Heart right ventricle (tissue), 16 donors: ENCODE results near the gene PREX1. TPM values are rescaled to one million over a fixed set of nuclear protein-coding genes. Genes with fewer than 3 reads are reported as not detected.
A peak's percentile ranks its signal among the peaks of the same experiment; 100 is the strongest.

Experiments used
- ATAC-seq, 8 donors: fragments of 200-7000 bp; cut with Tn5 transposase; one replicate each; pipeline ENCODE4 v1.9.1; 2020; ENCODE audit warnings: mild to moderate bottlenecking in 8 of 8, moderate library complexity in 8 of 8, moderate number of reproducible peaks in 1 of 8
- DNase-seq, 2 donors: peaks; one replicate each; pipeline ENCODE4 v3.0.0-alpha.2; 2020
- H3K27ac ChIP-seq, 10 donors: fragments of 200-600 bp; sonication (generic) in 2 of 10; one replicate each; pipeline versions ENCODE4 v1.5.0 to v1.8.0; 2020 to 2022; ENCODE audit warnings: mild to moderate bottlenecking in 3 of 10
- H3K27me3 ChIP-seq, 7 donors: fragments of 200-600 bp; one replicate each; pipeline ENCODE4 v1.8.0; 2021 to 2022; ENCODE audit warnings: mild to moderate bottlenecking in 2 of 7
- H3K36me3 ChIP-seq, 9 donors: fragments of 200-600 bp; sonication (generic) in 1 of 9; one replicate each; pipeline versions ENCODE4 v1.5.0 to v1.8.0; 2020 to 2022; ENCODE audit warnings: mild to moderate bottlenecking in 2 of 9
- H3K4me1 ChIP-seq, 9 donors: fragments of 200-600 bp; sonication (generic) in 1 of 9; one replicate each; pipeline versions ENCODE4 v1.5.0 to v1.8.0; 2020 to 2022; ENCODE audit warnings: mild to moderate bottlenecking in 4 of 9
- H3K4me3 ChIP-seq, 10 donors: fragments of 200-600 bp; sonication (generic) in 2 of 10; one replicate each; pipeline versions ENCODE4 v1.5.0 to v1.8.0; 2020 to 2022; ENCODE audit warnings: mild to moderate bottlenecking in 7 of 10, moderate library complexity in 2 of 10
- H3K9me3 ChIP-seq, 11 donors: fragments of 200-600 bp in 10 of 11; sonication (generic) in 2 of 11; one replicate each; pipeline versions ENCODE4 v1.5.0 to v1.8.0; 2013 to 2022; ENCODE audit warnings: mild to moderate bottlenecking in 2 of 11, control low read depth in 1 of 11, moderate library complexity in 1 of 11
- CTCF ChIP-seq, 9 donors: fragments of 200-600 bp; sonication (generic) in 2 of 9; IDR thresholded peaks; one replicate each; pipeline versions ENCODE4 v1.5.0 to v1.8.0; 2021 to 2022; ENCODE audit warnings: antibody characterized with exemption in 9 of 9, mild to moderate bottlenecking in 5 of 9, moderate library complexity in 1 of 9
- WGBS, 2 donors: extraction: QIAGEN DNeasy Blood & Tissue Kit; methylation state at CpG; one replicate each; pipeline ENCODE4 v1.1.7; 2013; ENCODE audit warnings: inconsistent platforms in 1 of 2; 5-methylcytosine and 5-hydroxymethylcytosine counted together
- intact Hi-C, 10 donors: fragments of 100-400 bp; cut with DNase I; formaldehyde crosslinking; loops; one replicate each; pipeline versions ENCODE4 v1.11.1 to v1.14.2; 2022
- polyA plus RNA-seq, 2 donors: library from polyadenylated mRNA; stranded (reverse); fragments of 200-250 nt; gene quantifications; one replicate each; pipeline ENCODE4 v1.2.3, GENCODE V29; 2013
- total RNA-seq, 10 donors: library from RNA; stranded (reverse); fragmentation: NEBNext Ultra II Directional in 3 of 10; extraction: Animal tissue kit (Norgen Biotek cat#: 25700) in 3 of 10; gene quantifications; one replicate each; pipeline versions ENCODE4 v1.2.1 to v1.2.4, GENCODE V29; 2021 to 2023
- donor health status: Arrhythmogenic right ventricular cardiomyopathy.
- donor health status: ischemic (EF 13 %, LVEDD 7.1; RV severe dilation, severe dysfunction).
- donor health status: healthy with polysubstance abuse.
- donor health status: DM: no; HTN: yes; CAD: no.
- donor health status: DM: no; HTN: no; CAD: no.
- donor health status: ischemic (EF 25% LVEDD 6.9; RV normal size, moderate dysfunction).
- donor health status: ischemic (EF 25% LVEDD 5.7; RV mildly dilated, moderate dysfunction).
- donor health status: healthy.
- donor health status: DM: yes; HTN: yes; CAD: no.
- donor health status: Ischemic cardiomyopathy.
- donor health status: ischemic (EF 35%, LVEDD 5.7; RV mildly dilated, moderate dysfunction).
- donor health status: nonischemic (EF 11% LVEDD 7.7; RV severe dilation, severe dysfunction).
- donor health status: DM: yes; HTN: yes; CAD: no.
- donor health status: PGD.
- donor health status: ischemic (EF 29% LVEDD 5.4; RV normal size, mild dysfunction).
- donor health status: nonischemic (EF 23%, LVEDD 6.1; RV moderate dilation, normal function).

Gene PREX1
- total and polyA plus RNA-seq, 12 donors, result 4.6 to 23.4 (median 8.8) TPM

DNA sequence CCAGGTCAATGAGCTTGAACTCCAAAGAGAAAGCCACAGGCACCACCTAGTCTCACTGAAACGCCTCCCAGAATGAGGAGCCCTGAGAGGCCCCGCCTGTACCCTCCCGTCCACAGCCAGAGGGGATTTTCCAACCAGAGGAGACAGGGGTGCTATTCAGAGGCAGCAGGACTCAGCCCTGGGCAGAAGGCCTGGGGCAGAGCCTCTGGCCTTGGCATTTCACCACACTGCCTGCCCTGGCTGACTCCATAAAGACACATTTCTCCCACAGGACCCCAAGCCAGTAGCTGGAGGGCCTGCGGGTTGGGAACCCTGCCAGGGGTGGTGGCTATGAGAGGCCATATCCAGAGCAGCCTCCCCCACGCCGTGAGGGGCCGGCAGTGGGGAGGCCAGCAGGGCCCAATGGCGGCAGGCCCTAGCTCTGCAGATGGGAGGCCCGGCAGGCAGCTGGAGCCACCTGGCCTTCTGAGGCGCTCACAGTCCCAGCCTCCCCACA, 159.3 kb downstream of the PREX1 start:
- DNase-seq (no peak), ATAC-seq (peak; percentile 21 to 75 (median 43))
- no peak for TF ChIP-seq CTCF (IDR thresholded peaks at IDR 0.05)
- H3K27ac ChIP-seq, result no peak overlapping the region
- peaks cover 0 to 21% (median 0%) of the 10 kb centered on the region in 9 donors for H3K4me1 ChIP-seq
- H3K27me3 ChIP-seq, result no peaks in the 10 kb centered on the region
- no peak overlapping the region for H3K4me3 ChIP-seq
- peaks cover 0 to 5% (median 0%) of the 10 kb centered on the region in 11 donors for H3K9me3 ChIP-seq
- 64 to 75% methylated on average over 10 of the region's 10 CpGs for WGBS, 2 donors
- peaks cover 0 to 80% (median 0%) of the 10 kb centered on the region in 9 donors for H3K36me3 ChIP-seq
- intact Hi-C loops, result no loop called here

GRCh38 chr20:48667889-48668413, 159.8 kb downstream of the PREX1 start:
- DNase-seq, result no peak
- no peak overlapping the region for H3K27ac ChIP-seq

DNA sequence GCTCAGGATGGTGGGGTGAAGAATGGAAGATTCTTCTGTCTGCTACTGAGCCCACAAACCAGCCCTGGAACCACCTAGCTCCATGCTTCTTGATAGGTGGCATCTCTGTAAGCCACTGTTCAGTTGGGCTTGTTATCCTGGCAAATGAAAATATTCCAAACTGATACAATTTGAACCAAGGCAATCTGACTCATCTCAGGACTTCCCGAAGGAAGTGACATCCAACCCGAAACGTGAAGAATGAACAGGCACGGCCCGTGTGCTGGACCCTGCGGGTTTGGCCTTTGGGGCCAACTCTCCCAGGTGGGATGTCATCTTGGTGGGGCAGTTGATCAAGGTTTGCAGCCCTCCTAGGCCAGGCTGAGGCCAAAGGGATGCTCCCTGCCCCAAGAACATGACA, 160.3 kb downstream of the PREX1 start:
- no peaks in the 10 kb centered on the region for H3K27me3 ChIP-seq
- DNase-seq (no peak), ATAC-seq (no peak)
- peaks cover 0 to 80% (median 0%) of the 10 kb centered on the region in 9 donors for H3K36me3 ChIP-seq
- peaks cover 0 to 5% (median 0%) of the 10 kb centered on the region in 11 donors for H3K9me3 ChIP-seq
- peaks cover 0 to 21% (median 0%) of the 10 kb centered on the region in 9 donors for H3K4me1 ChIP-seq
- no peak overlapping the region for H3K27ac ChIP-seq
- no peak overlapping the region for H3K4me3 ChIP-seq
- WGBS, 2 donors, result 89 to 94% methylated on average over 6 of the region's 6 CpGs
- intact Hi-C loops, result no loop called here
- no peak for TF ChIP-seq CTCF (IDR thresholded peaks at IDR 0.05)

More at GRCh38 chr20:48667889-48668413, 159.8 kb downstream of the PREX1 start:
- no peak overlapping the region for H3K4me3 ChIP-seq
- H3K9me3 ChIP-seq, result peaks cover 0 to 5% (median 0%) of the 10 kb centered on the region in 11 donors
- WGBS, 2 donors, result 75 to 84% methylated on average over 15 of the region's 15 CpGs
- peaks cover 0 to 80% (median 0%) of the 10 kb centered on the region in 9 donors for H3K36me3 ChIP-seq
- peaks cover 0 to 21% (median 0%) of the 10 kb centered on the region in 9 donors for H3K4me1 ChIP-seq
- ATAC-seq, result peak in 5 of 8 donors; percentile 8 to 30 (median 16)
- H3K27me3 ChIP-seq, result no peaks in the 10 kb centered on the region
- intact Hi-C loops, result no loop called here
- no peak for TF ChIP-seq CTCF (IDR thresholded peaks at IDR 0.05)

- H3K27ac ChIP-seq, result no peak overlapping the region
- DNase-seq, result no peak
- peaks cover 0 to 3% (median 0%) of the 10 kb centered on the region in 11 donors for H3K9me3 ChIP-seq
- intact Hi-C loops, result no loop called here
- H3K27me3 ChIP-seq, result no peaks in the 10 kb centered on the region
- ATAC-seq, result no peak
- 94 to 99% methylated on average over 8 of the region's 8 CpGs for WGBS, 2 donors
- TF ChIP-seq CTCF (IDR thresholded peaks at IDR 0.05), result no peak
- peaks cover 0 to 19% (median 0%) of the 10 kb centered on the region in 9 donors for H3K4me1 ChIP-seq
- H3K36me3 ChIP-seq, result peaks cover 0 to 78% (median 0%) of the 10 kb centered on the region in 9 donors
- no peak overlapping the region for H3K4me3 ChIP-seq
Observed at GRCh38 chr20:48665785-48666184, 162.0 kb downstream of the PREX1 start.
